GM13976 (cell line): ENCODE data around the gene POLR1A.

Source experiments
- DNase-seq: peaks from one replicate; pipeline ENCODE4 v3.0.0; 2012; ENCODE audit warnings: low spot score
- CTCF ChIP-seq: IDR thresholded peaks from 2 replicates; pipeline ENCODE4 v1.5.1; 2012; ENCODE audit warnings: borderline replicate concordance, mild to moderate bottlenecking; ENCODE audit not compliant: insufficient read depth; ENCODE audit errors: extremely low read depth, missing control alignments, control extremely low read depth
- in situ Hi-C: fragments of 300-500 bp; cut with MboI; formaldehyde crosslinking; loops from one replicate; pipeline ENCODE4 v1.12.0; 2022; ENCODE audit warnings: low sequenced_read_pairs, mixed read lengths, inconsistent platforms; ENCODE audit not compliant: unreplicated experiment

POLR1A gene

GRCh38 chr2:86140969-86141392 is 35.3 kb upstream of the POLR1A start:
- no peak for DNase-seq
- in situ Hi-C loops, result no loop called here
- TF ChIP-seq CTCF, result no peak

GRCh38 chr2:86139981-86140380 is 34.3 kb upstream of the POLR1A start:
- in situ Hi-C loops, result no loop called here
- DNase-seq, result no peak
- no peak for TF ChIP-seq CTCF

GRCh38 chr2:86138736-86139625 is 33.3 kb upstream of the POLR1A start:
- in situ Hi-C loops, result no loop called here
- no peak for TF ChIP-seq CTCF
- DNase-seq, result no peak

- DNase-seq, result no peak
- no peak for TF ChIP-seq CTCF
- in situ Hi-C loops, result no loop called here
These were observed 30.5 kb upstream of the POLR1A start for GRCh38 chr2:86136141-86136540.

- TF ChIP-seq CTCF, result no peak
- in situ Hi-C loops, result no loop called here
- DNase-seq, result no peak
These were observed 30.0 kb upstream of the POLR1A start for GRCh38 chr2:86135653-86136052.

- no peak for TF ChIP-seq CTCF
- no peak for DNase-seq
- in situ Hi-C loops, result no loop called here
These were observed 29.0 kb upstream of the POLR1A start for GRCh38 chr2:86134709-86135108.
